HG03025 (cell line): ENCODE results near the gene PGAP2.
"Not testable (repeated sequence)": the region's sequence is repeated elsewhere in the genome, so short reads cannot be mapped to it uniquely, and the experiment has no call there.

Experiments used
- ATAC-seq: cut with Tn5 transposase; IDR thresholded peaks from one replicate; pipeline ENCODE4 v1.9.1; 2021; ENCODE audit warnings: mild to moderate bottlenecking, moderate library complexity; ENCODE audit not compliant: unreplicated experiment, low FRiP score

The PGAP2 gene

DNA sequence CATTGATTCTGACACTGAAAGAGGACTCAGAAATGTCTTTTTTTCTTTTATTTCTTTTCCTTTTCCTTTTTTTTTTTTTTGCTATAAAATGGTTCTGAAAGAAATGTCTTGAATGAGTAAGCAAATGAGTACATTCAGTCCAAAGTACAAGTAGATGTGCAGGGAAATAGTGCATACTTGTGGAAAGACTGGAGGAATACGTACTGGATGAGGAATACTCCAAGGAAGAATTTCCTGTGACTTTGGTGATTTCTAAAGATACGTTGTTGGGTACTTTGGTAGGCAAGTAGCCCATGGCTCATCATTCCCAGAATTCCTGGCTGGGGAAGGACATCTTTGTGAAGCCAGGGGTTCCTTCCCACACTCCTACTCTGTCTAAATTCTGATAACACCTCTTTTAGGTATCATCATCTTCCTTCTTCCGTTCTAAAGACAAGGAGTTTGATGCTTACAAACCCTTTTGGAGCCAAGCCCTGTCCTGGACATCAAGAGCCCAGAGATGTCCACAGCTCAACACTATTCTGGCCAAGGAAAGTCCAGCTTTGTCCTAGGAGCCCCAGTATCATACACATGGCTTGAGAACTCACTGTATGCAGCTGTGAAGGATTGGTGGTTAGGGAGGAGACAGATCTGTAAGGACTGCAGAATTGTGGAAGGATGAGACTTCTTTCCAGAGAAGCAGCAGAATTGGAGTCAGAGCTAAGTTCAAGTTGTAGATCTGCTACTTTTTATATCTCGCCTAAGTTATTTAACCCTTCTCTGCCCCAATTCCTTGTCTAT, 6.2 kb upstream of the PGAP2 start:
- ATAC-seq = no peak

DNA sequence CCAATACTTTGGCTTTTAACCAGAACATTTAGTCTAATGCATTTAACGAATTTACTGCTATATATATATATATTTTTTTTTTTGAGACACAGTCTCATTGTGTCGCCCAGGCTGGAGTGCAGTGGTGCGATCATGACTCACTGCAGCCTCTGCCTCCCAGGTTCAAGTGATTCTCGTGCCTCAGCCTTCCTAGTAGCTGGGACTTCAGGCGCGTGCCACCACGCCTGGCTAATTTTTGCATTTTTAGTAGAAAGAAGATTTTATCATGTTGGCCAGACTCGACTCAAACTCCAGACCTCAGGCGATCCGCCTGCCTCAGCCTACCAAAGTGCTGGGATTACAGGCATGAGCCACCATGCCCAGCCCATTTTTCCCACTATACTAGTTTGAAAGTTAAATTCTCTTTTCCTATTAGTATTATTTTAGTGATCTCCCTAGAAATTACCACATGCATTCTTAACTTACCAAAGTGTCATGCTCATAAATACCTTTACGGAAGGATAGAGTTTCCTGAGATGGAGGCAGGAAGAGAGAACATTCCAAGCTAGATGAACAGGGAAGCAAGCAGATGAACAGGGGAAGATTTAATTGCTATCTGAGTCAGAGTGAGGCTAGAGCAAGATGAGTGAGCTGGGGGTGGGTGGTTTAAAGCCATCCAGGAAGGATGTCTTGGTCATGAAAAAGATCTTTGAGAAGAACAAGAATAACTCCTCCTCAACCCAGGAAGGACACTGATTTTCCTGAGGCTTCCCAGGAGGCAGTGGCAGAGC, 4.4 kb upstream of the PGAP2 start:
- no peak for ATAC-seq

GRCh38 chr11:3808861-3809623, 682 bp downstream of the PGAP2 start:
- ATAC-seq = peak; percentile 70

DNA sequence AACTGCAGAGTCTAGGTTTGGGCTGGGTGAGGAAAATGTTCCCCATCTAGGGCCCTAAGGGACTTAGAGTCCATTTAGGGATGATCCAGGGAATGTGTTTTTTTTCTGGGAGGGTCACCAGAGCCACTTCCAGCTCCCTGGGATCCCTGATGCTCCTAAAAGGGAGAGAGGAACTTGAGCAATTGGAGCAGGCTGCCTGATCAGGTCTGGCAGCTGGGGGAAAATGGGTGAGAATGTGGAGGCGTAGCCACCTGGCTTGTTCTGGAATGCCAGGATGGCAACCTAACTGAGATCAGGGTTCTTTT, 1.2 kb downstream of the PGAP2 start:
- ATAC-seq = no peak

- no peak for ATAC-seq
These were observed 2.1 kb downstream of the PGAP2 start for GRCh38 chr11:3810446-3810845.

- ATAC-seq = no peak
These were observed 2.6 kb downstream of the PGAP2 start for GRCh38 chr11:3810951-3811350.

- ATAC-seq = not testable (repeated sequence)
These were observed 6.5 kb downstream of the PGAP2 start for GRCh38 chr11:3814832-3815231.

GRCh38 chr11:3815845-3816244, 7.5 kb downstream of the PGAP2 start:
- ATAC-seq = no peak

DNA sequence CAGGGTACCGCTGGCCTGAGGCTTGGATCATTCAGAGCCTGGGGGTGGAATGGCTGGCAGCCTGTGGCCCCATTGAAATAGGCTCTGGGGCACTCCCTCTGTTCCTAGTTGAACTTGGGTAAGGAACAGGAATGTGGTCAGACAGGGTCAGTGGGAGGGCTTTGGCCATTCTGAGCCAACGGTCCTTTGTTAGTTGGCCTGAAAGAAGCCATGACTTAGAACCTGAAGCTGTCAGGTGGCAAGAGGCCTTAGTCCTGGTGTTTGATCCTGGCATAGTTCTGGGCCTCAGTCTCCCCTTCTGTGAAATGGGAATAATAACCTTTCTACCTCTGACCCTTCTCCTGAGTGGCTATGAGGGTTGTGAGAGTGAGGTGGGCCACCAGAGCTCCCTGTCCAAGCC, 8.3 kb downstream of the PGAP2 start:
- no peak for ATAC-seq

DNA sequence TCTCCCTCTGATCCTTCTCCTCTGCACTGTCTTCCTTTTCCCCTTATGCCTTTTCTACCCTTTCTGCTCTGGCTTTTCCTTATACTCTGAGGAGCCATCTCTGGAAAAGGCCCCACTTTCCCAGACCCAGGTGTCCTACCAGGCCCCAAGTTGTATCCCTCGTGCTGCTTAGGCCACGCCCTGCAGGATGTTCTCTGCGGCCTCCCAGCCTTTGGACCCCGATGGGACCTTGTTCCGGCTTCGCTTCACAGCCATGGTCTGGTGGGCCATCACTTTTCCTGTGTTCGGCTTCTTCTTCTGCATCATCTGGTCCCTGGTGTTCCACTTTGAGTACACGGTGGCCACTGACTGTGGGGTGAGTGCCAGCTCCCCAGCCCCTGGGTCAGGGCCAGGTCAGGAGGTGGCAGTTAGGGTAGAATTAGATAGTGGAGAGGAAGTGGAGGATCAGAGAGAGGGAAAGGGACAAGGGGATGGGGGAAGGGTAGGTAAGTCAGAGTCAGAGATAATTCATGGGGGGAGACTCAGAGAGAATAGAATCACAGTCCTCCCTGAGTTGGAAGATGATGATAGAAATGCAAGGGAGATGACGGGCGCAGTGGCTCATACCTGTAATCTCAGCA, 8.9 kb downstream of the PGAP2 start:
- ATAC-seq = no peak

GRCh38 chr11:3820971-3821370, 12.6 kb downstream of the PGAP2 start:
- no peak for ATAC-seq

- no peak for ATAC-seq
These were observed 14.0 kb downstream of the PGAP2 start for GRCh38 chr11:3822312-3822711.

DNA sequence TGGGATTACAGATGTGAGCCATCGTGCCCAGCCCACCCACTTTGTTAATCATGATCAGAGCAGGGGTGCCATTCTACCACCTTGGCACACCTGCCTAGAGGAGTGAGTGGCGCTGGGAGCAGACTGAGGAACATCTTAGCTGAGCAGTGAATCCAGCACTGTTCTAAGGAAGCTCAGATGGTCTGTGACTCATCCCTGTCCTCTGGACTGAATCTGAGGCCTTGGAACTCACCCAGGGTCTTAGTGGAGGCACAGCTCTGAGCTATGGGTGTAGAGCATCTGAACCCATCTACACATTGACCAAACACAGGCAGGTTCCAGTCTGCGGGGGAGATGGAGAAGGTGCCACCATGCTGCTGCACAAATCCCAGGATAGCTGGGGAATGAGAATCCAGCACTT, 14.9 kb downstream of the PGAP2 start:
- ATAC-seq = no peak

DNA sequence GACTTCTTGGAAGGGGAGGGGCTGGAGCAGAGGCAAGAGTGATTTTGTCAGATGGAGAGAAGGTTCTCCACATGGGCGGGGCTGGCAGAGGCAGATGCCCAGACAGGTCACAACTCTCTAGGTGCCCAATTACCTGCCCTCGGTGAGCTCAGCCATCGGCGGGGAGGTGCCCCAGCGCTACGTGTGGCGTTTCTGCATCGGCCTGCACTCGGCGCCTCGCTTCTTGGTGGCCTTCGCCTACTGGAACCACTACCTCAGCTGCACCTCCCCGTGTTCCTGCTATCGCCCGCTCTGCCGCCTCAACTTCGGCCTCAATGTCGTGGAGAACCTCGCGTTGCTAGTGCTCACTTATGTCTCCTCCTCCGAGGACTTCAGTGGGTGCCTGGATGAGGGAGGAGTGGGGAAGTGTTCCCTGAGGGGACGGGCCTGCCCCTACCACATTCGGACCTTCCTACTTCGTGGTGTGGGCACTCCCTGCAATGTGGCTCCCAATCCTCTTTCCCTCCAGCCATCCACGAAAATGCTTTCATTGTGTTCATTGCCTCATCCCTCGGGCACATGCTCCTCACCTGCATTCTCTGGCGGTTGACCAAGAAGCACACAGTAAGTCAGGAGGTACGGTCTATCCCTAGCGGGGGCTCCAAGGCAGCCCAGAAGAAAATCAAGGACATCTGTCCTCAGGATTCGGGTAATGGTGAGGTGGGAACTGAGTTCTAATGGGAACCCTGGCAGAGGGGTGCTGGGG, 15.6 kb downstream of the PGAP2 start:
- ATAC-seq = no peak

- ATAC-seq = peak; percentile 52
These were observed 16.5 kb downstream of the PGAP2 start for GRCh38 chr11:3824714-3825472.

- ATAC-seq = no peak
These were observed 17.3 kb downstream of the PGAP2 start for GRCh38 chr11:3825473-3826154.

GRCh38 chr11:3826721-3827120, 18.4 kb downstream of the PGAP2 start:
- no peak for ATAC-seq

- ATAC-seq = no peak
These were observed 19.2 kb downstream of the PGAP2 start for GRCh38 chr11:3827434-3828186.
